Panc1 (cell line): Measurements from ENCODE around the gene SEC22A. TPM values are rescaled to one million over a fixed set of nuclear protein-coding genes. Genes with fewer than 3 reads are reported as not detected.

ENCODE experiments used
- ATAC-seq: fragments of 200-7000 bp; cut with Tn5 transposase; 2 replicates; pipeline ENCODE4 v1.9.1; 2020; ENCODE audit warnings: mild to moderate bottlenecking, moderate library complexity
- BruUV-seq: library from RNA; stranded (reverse); fragments of 400-500 nt; replicated peaks from 2 replicates; lab custom pipeline; 2021; lab: Mats Ljungman, UMichigan
- CTCF ChIA-PET: fragments of 300-600 bp; sonication (Branson Sonifier 250); formaldehyde crosslinking; loops from one replicate; lab custom pipeline; 2022; ENCODE audit warnings: antibody characterized with exemption; lab: Charles Lee
- POLR2A ChIA-PET: fragments of 300-600 bp; sonication (Branson Sonifier 250); formaldehyde crosslinking; loops from one replicate; lab custom pipeline; 2022; ENCODE audit warnings: antibody characterized with exemption; lab: Charles Lee
- DNase-seq: peaks from one replicate; pipeline ENCODE4 v3.0.0-alpha.2; 2010; ENCODE audit warnings: low read depth, low spot score
- H3K27ac ChIP-seq: 2 replicates; pipeline ENCODE4 v1.5.1; 2011; ENCODE audit warnings: mild to moderate bottlenecking, low read length, inconsistent platforms
- H3K27me3 ChIP-seq: fragments of 200-500 bp; sonication (Bioruptor generic); 2 replicates; pipeline ENCODE4 v1.6.0; 2014; ENCODE audit warnings: low read length, inconsistent platforms; ENCODE audit not compliant: control insufficient read depth, insufficient read depth
- H3K36me3 ChIP-seq: fragments of 200-500 bp; sonication (Bioruptor generic); 2 replicates; pipeline ENCODE4 v1.5.1; 2014; ENCODE audit warnings: inconsistent platforms, mild to moderate bottlenecking, low read length, moderate library complexity; ENCODE audit not compliant: control insufficient read depth, insufficient read depth
- H3K4me1 ChIP-seq: 2 replicates; pipeline ENCODE4 v1.5.1; 2011; ENCODE audit warnings: inconsistent platforms, mild to moderate bottlenecking, low read length, moderate library complexity; ENCODE audit not compliant: control insufficient read depth, insufficient read depth
- H3K4me3 ChIP-seq, 2 experiments: 2 replicates each; pipeline ENCODE4 v1.5.1; 2011 to 2012; ENCODE audit warnings: low read depth in 2 of 2, low read length in 2 of 2, mild to moderate bottlenecking in 2 of 2, inconsistent platforms in 1 of 2, moderate library complexity in 1 of 2
- H3K9me3 ChIP-seq: fragments of 200-500 bp; sonication (Bioruptor generic); 2 replicates; pipeline ENCODE4 v1.5.1; 2014; ENCODE audit warnings: low read depth, mild to moderate bottlenecking, inconsistent platforms, low read length, moderate library complexity; ENCODE audit not compliant: control insufficient read depth, insufficient read depth
- POLR2AphosphoS5 ChIP-seq: IDR thresholded peaks from 2 replicates; pipeline ENCODE4 v1.6.1; 2012; ENCODE audit warnings: mild to moderate bottlenecking, low read depth, low read length, moderate library complexity
- REST ChIP-seq, 2 experiments: IDR thresholded peaks; 2 replicates each; pipeline ENCODE4 v1.6.1; 2011 to 2012; ENCODE audit warnings: low read depth in 2 of 2, control low read depth in 1 of 2, low read length in 1 of 2, mild to moderate bottlenecking in 1 of 2, moderate library complexity in 1 of 2; ENCODE audit not compliant: insufficient read depth in 1 of 2
- SIN3A ChIP-seq: IDR thresholded peaks from 2 replicates; pipeline ENCODE4 v1.6.1; 2012; ENCODE audit warnings: low read depth, mild to moderate bottlenecking, low read length, moderate library complexity, borderline replicate concordance; ENCODE audit not compliant: insufficient read depth
- TCF7L2 ChIP-seq: IDR thresholded peaks from 2 replicates; pipeline ENCODE4 v1.6.1; 2011; ENCODE audit warnings: mild to moderate bottlenecking, low read depth, low read length, inconsistent platforms
- in situ Hi-C: cut with HindIII; loops from 2 replicates; pipeline ENCODE4 v1.10.0; 2016; ENCODE audit warnings: low sequenced_read_pairs, low pct_unique_long_range_greater_than_20kb
- intact Hi-C: fragments of 100-400 bp; cut with micrococcal nuclease; formaldehyde crosslinking; loops from one replicate; pipeline ENCODE4 v1.10.0; 2022; ENCODE audit not compliant: unreplicated experiment
- total RNA-seq: library from RNA; stranded (reverse); gene quantifications from one replicate; pipeline ENCODE4 v1.2.1, GENCODE V29; 2021; ENCODE audit not compliant: unreplicated experiment
- TF ChIP-seq, protein P1 (sequence below): fragments of 450-650 bp; IDR thresholded peaks from 2 replicates; pipeline ENCODE4 v1.5.1; 2017; ENCODE audit warnings: mild to moderate bottlenecking

The SEC22A gene
- total RNA-seq, 1 experiment from 2014 or later, result 22.7 TPM

DNA sequence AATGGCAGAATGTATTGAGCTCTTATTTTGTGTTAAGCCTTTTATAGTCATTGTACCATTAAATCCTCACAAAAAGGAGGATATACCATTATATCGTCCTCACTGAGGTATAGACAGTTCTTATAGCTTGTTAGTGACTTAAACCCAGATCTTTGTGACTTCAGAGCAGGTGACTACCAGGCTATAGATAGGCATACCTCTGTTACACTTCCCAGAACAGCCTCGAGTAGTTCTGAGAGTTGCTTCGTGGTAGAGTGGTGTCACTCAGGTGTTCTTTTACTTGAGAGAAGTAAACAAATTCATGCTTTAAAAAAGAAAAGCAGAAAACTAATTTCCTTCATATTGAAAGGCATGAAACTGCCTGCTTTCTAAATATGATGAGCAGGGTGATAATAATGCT lies 59.9 kb downstream of the SEC22A start:
- BruUV-seq, result no TSS peak
- intact Hi-C loops, result no loop called here
- Histone ChIP-seq H3K27ac (no peak overlapping the region), H3K4me1 (no peaks in the 10 kb centered on the region), H3K27me3 (no peaks in the 10 kb centered on the region), H3K9me3 (peaks cover 6% of the 10 kb centered on the region; the same call in 1 of the 2 replicates), H3K4me3 (no peak overlapping the region), H3K36me3 (no peaks in the 10 kb centered on the region)
- ATAC-seq, result no peak
- no peak for DNase-seq
- POLR2A ChIA-PET, result no interaction called here
- in situ Hi-C loops, result no loop called here
- CTCF ChIA-PET, result no interaction called here
- no peak for TF ChIP-seq SIN3A
- no peak for TF ChIP-seq POLR2AphosphoS5
- TF ChIP-seq TCF7L2, result no peak
- TF ChIP-seq, protein P1, sequence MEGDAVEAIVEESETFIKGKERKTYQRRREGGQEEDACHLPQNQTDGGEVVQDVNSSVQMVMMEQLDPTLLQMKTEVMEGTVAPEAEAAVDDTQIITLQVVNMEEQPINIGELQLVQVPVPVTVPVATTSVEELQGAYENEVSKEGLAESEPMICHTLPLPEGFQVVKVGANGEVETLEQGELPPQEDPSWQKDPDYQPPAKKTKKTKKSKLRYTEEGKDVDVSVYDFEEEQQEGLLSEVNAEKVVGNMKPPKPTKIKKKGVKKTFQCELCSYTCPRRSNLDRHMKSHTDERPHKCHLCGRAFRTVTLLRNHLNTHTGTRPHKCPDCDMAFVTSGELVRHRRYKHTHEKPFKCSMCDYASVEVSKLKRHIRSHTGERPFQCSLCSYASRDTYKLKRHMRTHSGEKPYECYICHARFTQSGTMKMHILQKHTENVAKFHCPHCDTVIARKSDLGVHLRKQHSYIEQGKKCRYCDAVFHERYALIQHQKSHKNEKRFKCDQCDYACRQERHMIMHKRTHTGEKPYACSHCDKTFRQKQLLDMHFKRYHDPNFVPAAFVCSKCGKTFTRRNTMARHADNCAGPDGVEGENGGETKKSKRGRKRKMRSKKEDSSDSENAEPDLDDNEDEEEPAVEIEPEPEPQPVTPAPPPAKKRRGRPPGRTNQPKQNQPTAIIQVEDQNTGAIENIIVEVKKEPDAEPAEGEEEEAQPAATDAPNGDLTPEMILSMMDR, result no peak
- TF ChIP-seq REST (IDR thresholded peaks at IDR 0.05; ENCODE audit: insufficient read depth in 1 of 2, low read depth in 2 of 2, low read length in 1 of 2), result no peak

GRCh38 chr3:123262226-123262625 lies 60.5 kb downstream of the SEC22A start:
- TF ChIP-seq POLR2AphosphoS5 (no peak), REST (IDR thresholded peaks at IDR 0.05; ENCODE audit: insufficient read depth in 1 of 2, low read depth in 2 of 2, low read length in 1 of 2) (no peak), TCF7L2 (no peak), SIN3A (no peak)
- TF ChIP-seq, protein P1, result no peak
- no peak for ATAC-seq
- no peaks in the 10 kb centered on the region for H3K27me3 ChIP-seq
- no peak for DNase-seq
- no peaks in the 10 kb centered on the region for H3K4me1 ChIP-seq
- ChIA-PET CTCF (interaction anchor here (0.6 kb wide), 1 partner anchor 226 kb away, joined by 6 read pairs; no protein-coding TSS in a partner anchor), POLR2A (interaction anchor here (0.6 kb wide), 1 partner anchor 405 kb away, joined by 5 read pairs; no protein-coding TSS in a partner anchor)
- H3K36me3 ChIP-seq, result no peaks in the 10 kb centered on the region
- peaks cover 6% of the 10 kb centered on the region; the same call in 1 of the 2 replicates for H3K9me3 ChIP-seq
- in situ Hi-C loops, result no loop called here
- intact Hi-C loops, result no loop called here
- H3K27ac ChIP-seq, result no peak overlapping the region
- no TSS peak for BruUV-seq
- H3K4me3 ChIP-seq, result no peak overlapping the region
